MCF 10A (cell line): ENCODE measurements around the gene ARHGEF10L. TPM values are rescaled to one million over a fixed set of nuclear protein-coding genes. Genes with fewer than 3 reads are reported as not detected.

Experiments used
- BruUV-seq: library from RNA; stranded (reverse); fragments of 400-500 nt; replicated peaks from 2 replicates; lab custom pipeline; 2021; lab: Mats Ljungman, UMichigan
- CTCF ChIA-PET: fragments of 300-600 bp; sonication (Branson Sonifier 250); formaldehyde crosslinking; extraction: SDS; loops from one replicate; lab custom pipeline; 2021; ENCODE audit warnings: antibody characterized with exemption, inconsistent platforms; lab: Yijun Ruan, JAX
- POLR2A ChIA-PET: fragments of 300-600, 350-650 bp; sonication (Branson Sonifier 250); formaldehyde crosslinking; extraction: SDS; loops from one replicate; lab custom pipeline; 2020; ENCODE audit warnings: antibody characterized with exemption, inconsistent platforms; lab: Yijun Ruan, JAX
- DNase-seq: peaks from one replicate; pipeline ENCODE4 v3.0.0-alpha.2; 2018; ENCODE audit not compliant: unreplicated experiment
- H3K27ac Mint-ChIP-seq: one replicate; pipeline ENCODE4 v1.8.0; 2022; ENCODE audit warnings: mild to moderate bottlenecking, low read depth, mixed read lengths; ENCODE audit not compliant: unreplicated experiment
- H3K27me3 Mint-ChIP-seq: one replicate; pipeline ENCODE4 v1.8.0; 2022; ENCODE audit warnings: mixed read lengths; ENCODE audit not compliant: insufficient read depth, unreplicated experiment
- H3K36me3 Mint-ChIP-seq: one replicate; pipeline ENCODE4 v1.8.0; 2022; ENCODE audit warnings: mild to moderate bottlenecking, moderate library complexity, mixed read lengths; ENCODE audit not compliant: insufficient read depth, unreplicated experiment
- H3K4me1 Mint-ChIP-seq: one replicate; pipeline ENCODE4 v1.8.0; 2022; ENCODE audit warnings: mixed read lengths; ENCODE audit not compliant: insufficient read depth, unreplicated experiment
- H3K4me3 Mint-ChIP-seq: one replicate; pipeline ENCODE4 v1.8.0; 2022; ENCODE audit warnings: mild to moderate bottlenecking, moderate library complexity, mixed read lengths; ENCODE audit not compliant: unreplicated experiment
- H3K9me3 Mint-ChIP-seq: one replicate; pipeline ENCODE4 v1.8.0; 2022; ENCODE audit warnings: mixed read lengths; ENCODE audit not compliant: unreplicated experiment
- CTCF ChIP-seq: fragments of 200-600 bp; IDR thresholded peaks from one replicate; pipeline ENCODE4 v1.8.0; 2022; ENCODE audit warnings: antibody characterized with exemption, mild to moderate bottlenecking; ENCODE audit not compliant: unreplicated experiment
- intact Hi-C: fragments of 100-400 bp; cut with micrococcal nuclease; formaldehyde crosslinking; loops from 2 replicates; pipeline ENCODE4 v1.14.1; 2022
- total RNA-seq: library from RNA; stranded (reverse); gene quantifications from 2 replicates; pipeline ENCODE4 v1.2.3, GENCODE V29; 2022

The ARHGEF10L gene
- total RNA-seq, 1 experiment from 2014 or later, result 5.0 TPM

GRCh38 chr1:17599291-17599953, 59.9 kb downstream of the ARHGEF10L start:
- intact Hi-C loops, result no loop called here
- CTCF ChIA-PET, result interaction anchor here (0.9 to 2.3 kb wide), 4 partner anchors 13 to 104 kb away, joined by 3 to 9 read pairs (median 4); no protein-coding TSS in a partner anchor
- Mint-ChIP-seq H3K27me3 (no peaks in the 10 kb centered on the region), H3K4me1 (peaks cover 18% of the 10 kb centered on the region), H3K27ac (no peak overlapping the region), H3K4me3 (no peak overlapping the region), H3K36me3 (peaks cover 9% of the 10 kb centered on the region), H3K9me3 (no peaks in the 10 kb centered on the region)
- no peak for DNase-seq
- POLR2A ChIA-PET, result no interaction called here
- TF ChIP-seq CTCF, result no peak
- no TSS peak for BruUV-seq

DNA sequence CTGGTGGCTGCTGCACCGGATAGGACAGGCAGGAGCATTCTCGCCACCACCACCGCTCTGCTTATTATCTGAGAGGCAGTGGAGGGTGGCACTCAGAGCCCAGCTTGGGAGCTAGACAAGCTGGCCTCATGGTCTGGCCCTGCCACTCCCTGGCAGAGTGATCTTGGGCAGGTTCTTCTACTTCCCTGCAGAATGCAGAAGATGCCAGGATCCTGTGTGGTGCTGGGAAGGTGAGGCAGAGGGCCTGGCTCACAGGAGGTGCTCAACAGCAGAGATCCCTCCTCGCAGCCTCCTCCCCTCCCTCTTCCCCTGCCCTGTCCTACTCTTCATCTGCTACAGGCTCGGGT, 60.4 kb downstream of the ARHGEF10L start:
- Mint-ChIP-seq H3K27me3 (no peaks in the 10 kb centered on the region), H3K4me3 (no peak overlapping the region), H3K36me3 (peaks cover 7% of the 10 kb centered on the region), H3K27ac (no peak overlapping the region), H3K9me3 (no peaks in the 10 kb centered on the region), H3K4me1 (peaks cover 13% of the 10 kb centered on the region)
- BruUV-seq, result no TSS peak
- no peak for DNase-seq
- intact Hi-C loops, result no loop called here
- ChIA-PET POLR2A (no interaction called here), CTCF (interaction anchor here (0.7 to 2.3 kb wide), 5 partner anchors 13 to 105 kb away, joined by 3 to 9 read pairs (median 4); no protein-coding TSS in a partner anchor)
- TF ChIP-seq CTCF, result no peak

- BruUV-seq, result no TSS peak
- POLR2A ChIA-PET, result no interaction called here
Observed at GRCh38 chr1:17600321-17600720, 60.8 kb downstream of the ARHGEF10L start.

More at GRCh38 chr1:17600321-17600720, 60.8 kb downstream of the ARHGEF10L start:
- H3K4me3 Mint-ChIP-seq, result no peak overlapping the region
- H3K9me3 Mint-ChIP-seq, result no peaks in the 10 kb centered on the region
- no peak overlapping the region for H3K27ac Mint-ChIP-seq
- H3K27me3 Mint-ChIP-seq, result no peaks in the 10 kb centered on the region
- H3K36me3 Mint-ChIP-seq, result peaks cover 5% of the 10 kb centered on the region
- CTCF ChIA-PET, result interaction anchor here (0.7 to 2.5 kb wide), 3 partner anchors 14 to 98 kb away, joined by 3 to 11 read pairs (median 3); no protein-coding TSS in a partner anchor
- DNase-seq, result no peak
- H3K4me1 Mint-ChIP-seq, result peaks cover 11% of the 10 kb centered on the region
- TF ChIP-seq CTCF, result no peak
- intact Hi-C loops, result no loop called here
